Body of pancreas (tissue), 4 donors: ENCODE measurements around the gene RTN4RL2. TPM values are rescaled to one million over a fixed set of nuclear protein-coding genes. Genes with fewer than 3 reads are reported as not detected.

Source experiments
- ATAC-seq: fragments of 150-250 bp; one replicate; pipeline ENCODE4 v1.9.1; 2016
- DNase-seq, 4 donors: peaks; one replicate each; pipeline ENCODE4 v3.0.0-alpha.2; 2019
- H3K27ac ChIP-seq, 4 donors: fragments of 200-600 bp; sonication (generic); 1 replicate in 3 of 4; 2 replicates in 1 of 4; pipeline versions ENCODE4 v1.5.1 to v1.6.1; 2016 to 2019; ENCODE audit warnings: mild to moderate bottlenecking in 1 of 4, mixed read lengths in 1 of 4, moderate library complexity in 1 of 4
- H3K27me3 ChIP-seq, 2 donors: fragments of 200-600 bp; sonication (generic); one replicate each; pipeline ENCODE4 v1.6.0; 2016; ENCODE audit warnings: mild to moderate bottlenecking in 1 of 2
- H3K36me3 ChIP-seq, 2 donors: fragments of 200-600 bp; sonication (generic); replicated peaks in 1 of 2; 2 replicates each; pipeline ENCODE4 v1.5.1; 2016; ENCODE audit warnings: low read depth in 2 of 2; ENCODE audit not compliant: insufficient read depth in 1 of 2
- H3K4me1 ChIP-seq: fragments of 200-600 bp; sonication (generic); one replicate; pipeline ENCODE4 v1.6.0; 2016
- H3K4me3 ChIP-seq, 2 donors: fragments of 200-600 bp; sonication (generic); 1 replicate in 1 of 2; 2 replicates in 1 of 2; pipeline ENCODE4 v1.5.1; 2016 to 2019
- H3K9me3 ChIP-seq, 3 donors: fragments of 200-600 bp; sonication (generic); 1 replicate in 2 of 3; 2 replicates in 1 of 3; pipeline ENCODE4 v1.5.1; 2016
- CTCF ChIP-seq, 7 experiments: fragments of 450-650 bp in 4 of 7; fragments of 200-600 bp in 3 of 7; sonication (generic) in 3 of 7; IDR thresholded peaks; one replicate each; pipeline ENCODE4 v1.5.1; 2016 to 2019; ENCODE audit warnings: antibody characterized with exemption in 7 of 7
- POLR2A ChIP-seq, 3 donors: fragments of 450-650 bp; IDR thresholded peaks; one replicate each; pipeline ENCODE4 v1.6.1; 2016; ENCODE audit warnings: antibody characterized with exemption in 3 of 3, mild to moderate bottlenecking in 2 of 3
- WGBS, 2 donors: methylation state at CpG; one replicate each; pipeline ENCODE4 v1.1.5; 2017; 5-methylcytosine and 5-hydroxymethylcytosine counted together
- intact Hi-C: fragments of 100-400 bp; cut with DNase I; formaldehyde crosslinking; loops from one replicate; pipeline ENCODE4 v1.15.1; 2023
- total RNA-seq, 2 donors: library from RNA; depleted of rRNA; stranded (reverse); fragments of >200 nt; gene quantifications; one replicate each; pipeline ENCODE4 v1.1.0, GENCODE V29; 2016

Gene RTN4RL2
- total RNA-seq, 2 donors from 2014 or later, result 0.99 to 3.4 TPM

- H3K27me3 ChIP-seq, result no peaks in the 10 kb centered on the region
- intact Hi-C loops, result no loop called here
- H3K4me1 ChIP-seq, result peaks cover 56% of the 10 kb centered on the region
Observed at GRCh38 chr11:57426439-57426928, 33.8 kb upstream of the RTN4RL2 start.

DNA sequence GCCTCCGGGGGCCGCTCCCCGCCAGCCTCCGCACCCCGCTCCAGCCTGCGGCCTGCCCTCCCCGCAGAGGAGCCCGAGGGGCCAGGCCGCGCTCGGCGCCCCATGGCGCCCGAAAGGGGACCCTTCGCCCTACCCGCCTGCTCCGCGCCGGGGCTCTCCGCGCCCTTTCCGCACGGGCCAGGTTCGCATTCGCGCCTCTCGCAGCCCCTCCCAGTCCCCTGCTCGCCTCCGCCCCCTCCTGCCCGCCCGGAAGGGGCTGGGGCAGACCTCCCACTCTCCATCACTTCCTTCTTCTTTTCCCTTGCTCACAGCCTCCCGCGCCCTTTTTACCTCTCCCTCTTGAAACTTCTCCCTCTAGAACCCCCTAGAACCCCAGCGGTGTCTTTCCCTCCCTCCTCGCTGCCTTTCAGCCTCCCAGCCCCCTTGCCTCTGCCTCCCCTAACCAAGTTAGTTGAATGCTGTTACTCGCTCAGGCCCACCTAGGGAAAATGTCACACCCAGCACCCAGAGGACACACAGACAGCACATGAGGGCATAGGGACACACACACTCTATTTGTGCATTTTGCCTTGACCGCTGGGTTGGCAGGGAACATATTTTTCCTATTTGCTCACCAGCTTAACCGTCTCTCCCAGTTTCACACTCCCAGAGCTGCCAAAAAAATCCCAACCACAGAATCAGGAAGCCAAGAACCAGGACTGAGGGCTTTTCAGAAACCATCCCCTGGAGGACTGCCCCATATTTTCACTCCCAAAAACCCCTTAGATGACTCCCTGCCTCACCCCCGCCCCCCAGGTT lies 33.2 kb upstream of the RTN4RL2 start, which contains the start of gene SLC43A3:
TSS of gene SLC43A3 (minus strand) at position 193 of the 798 bp plus-strand sequence. CDS start 949 bp downstream, outside the sequence.
- ATAC-seq, result peak; percentile 69
- Histone ChIP-seq H3K4me1 (peaks cover 56% of the 10 kb centered on the region), H3K27me3 (no peaks in the 10 kb centered on the region), H3K27ac (peak within 1 kb of the TSS; percentile 78 to 94 (median 90)), H3K9me3 (no peaks in the 10 kb centered on the region), H3K4me3 (no peak within 1 kb of the TSS), H3K36me3 (no peaks in the 10 kb centered on the region)
- 12 to 20% methylated on average over 35 to 37 of the region's 39 CpGs for WGBS, 2 donors
- intact Hi-C loops, result no loop called here
- DNase-seq, result peak; percentile 49 to 80 (median 66)
- TF ChIP-seq POLR2A (IDR thresholded peaks at IDR 0.05) (peak in 2 of 3 donors; percentile 57 to 59), CTCF (IDR thresholded peaks at IDR 0.05) (no peak)

More at GRCh38 chr11:57426439-57426928, 33.8 kb upstream of the RTN4RL2 start:
- TF ChIP-seq CTCF (IDR thresholded peaks at IDR 0.05) (no peak), POLR2A (IDR thresholded peaks at IDR 0.05) (no peak)
- 19 to 34% methylated on average over 16 of the region's 16 CpGs for WGBS, 2 donors
- H3K27ac ChIP-seq, result peak overlapping the region; percentile 78 to 94 (median 90)
- DNase-seq, result peak in 3 of 4 donors; percentile 16 to 48 (median 33)
- no peaks in the 10 kb centered on the region for H3K36me3 ChIP-seq
- H3K4me3 ChIP-seq, result no peak overlapping the region
- ATAC-seq, result peak; percentile 21
- no peaks in the 10 kb centered on the region for H3K9me3 ChIP-seq

GRCh38 chr11:57427727-57428082 lies 32.6 kb upstream of the RTN4RL2 start:
- intact Hi-C loops, result no loop called here
- Histone ChIP-seq H3K27ac (peak overlapping the region; percentile 78 to 94 (median 90)), H3K4me3 (no peak overlapping the region), H3K9me3 (no peaks in the 10 kb centered on the region), H3K36me3 (no peaks in the 10 kb centered on the region), H3K4me1 (peaks cover 56% of the 10 kb centered on the region), H3K27me3 (no peaks in the 10 kb centered on the region)
- DNase-seq, result peak; percentile 32 to 53 (median 46)
- 37 to 48% methylated on average over 8 of the region's 8 CpGs for WGBS, 2 donors
- no peak for TF ChIP-seq CTCF (IDR thresholded peaks at IDR 0.05)
- no peak for TF ChIP-seq POLR2A (IDR thresholded peaks at IDR 0.05)
- peak; percentile 8 for ATAC-seq

DNA sequence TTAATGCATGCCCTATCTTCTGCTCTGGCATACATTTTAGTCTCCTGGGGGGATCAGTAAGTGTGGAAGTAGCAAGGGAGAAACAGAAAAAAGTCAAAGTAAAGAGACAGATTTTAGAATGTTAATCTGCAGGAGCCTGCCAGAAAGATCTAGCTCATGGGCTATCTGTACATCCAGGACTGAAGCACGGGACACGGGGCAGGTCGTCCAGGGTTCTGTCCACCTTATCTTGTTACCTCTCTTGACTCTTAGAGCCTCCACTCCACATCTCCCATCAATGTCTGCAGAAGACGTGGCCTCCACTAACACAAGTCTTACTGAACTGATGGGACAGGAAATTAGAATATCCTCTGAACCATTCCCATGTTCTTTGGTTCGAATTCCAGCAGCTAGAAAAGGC lies 31.7 kb upstream of the RTN4RL2 start:
- H3K4me3 ChIP-seq, result no peak overlapping the region
- no peaks in the 10 kb centered on the region for H3K27me3 ChIP-seq
- peaks cover 56% of the 10 kb centered on the region for H3K4me1 ChIP-seq
- peak overlapping the region in 2 of 4 donors; percentile 89 to 94 for H3K27ac ChIP-seq
- H3K36me3 ChIP-seq, result no peaks in the 10 kb centered on the region
- intact Hi-C loops, result no loop called here
- TF ChIP-seq POLR2A (IDR thresholded peaks at IDR 0.05), result no peak
- TF ChIP-seq CTCF (IDR thresholded peaks at IDR 0.05), result no peak
- DNase-seq (no peak), ATAC-seq (no peak)
- no peaks in the 10 kb centered on the region for H3K9me3 ChIP-seq
- WGBS, 2 donors, result 85 to 87% methylated on average over 5 of the region's 5 CpGs
